GM18858 (cell line): Measurements from ENCODE around the gene PCNX3.

Experiments used
- ATAC-seq: cut with Tn5 transposase; IDR thresholded peaks from one replicate; pipeline ENCODE4 v1.9.1; 2021; ENCODE audit not compliant: unreplicated experiment

Gene PCNX3

GRCh38 chr11:65596520-65596919, 19.1 kb upstream of the PCNX3 start:
- no peak for ATAC-seq

GRCh38 chr11:65598258-65598699, 17.3 kb upstream of the PCNX3 start:
- no peak for ATAC-seq

GRCh38 chr11:65599216-65599954, 16.2 kb upstream of the PCNX3 start:
- no peak for ATAC-seq

- no peak for ATAC-seq
These were observed 15.7 kb upstream of the PCNX3 start for GRCh38 chr11:65599955-65600246.

GRCh38 chr11:65604258-65604657, 11.3 kb upstream of the PCNX3 start:
- no peak for ATAC-seq

- ATAC-seq = no peak
These were observed 8.5 kb upstream of the PCNX3 start for GRCh38 chr11:65606876-65607613.

- ATAC-seq = no peak
These were observed 7.8 kb upstream of the PCNX3 start for GRCh38 chr11:65607614-65608426.

- ATAC-seq = no peak
These were observed 6.3 kb upstream of the PCNX3 start for GRCh38 chr11:65609229-65609628.

GRCh38 chr11:65609665-65610064, 5.9 kb upstream of the PCNX3 start:
- ATAC-seq = no peak

- ATAC-seq = no peak
These were observed 5.2 kb upstream of the PCNX3 start for GRCh38 chr11:65610404-65610803.

GRCh38 chr11:65611028-65611757, 4.4 kb upstream of the PCNX3 start:
- ATAC-seq = no peak

GRCh38 chr11:65611758-65612603, 3.6 kb upstream of the PCNX3 start:
- no peak for ATAC-seq

- no peak for ATAC-seq
These were observed 2.9 kb upstream of the PCNX3 start for GRCh38 chr11:65612691-65613090.

GRCh38 chr11:65613091-65613928, 2.3 kb upstream of the PCNX3 start:
- no peak for ATAC-seq

- no peak for ATAC-seq
These were observed 486 bp downstream of the PCNX3 start for GRCh38 chr11:65615950-65616574.

- no peak for ATAC-seq
These were observed 1.0 kb downstream of the PCNX3 start for GRCh38 chr11:65616575-65617001.

GRCh38 chr11:65617136-65617850, 1.7 kb downstream of the PCNX3 start:
- no peak for ATAC-seq
